Fibroblast of lung (primary cell): ENCODE measurements around the gene PMCH. TPM values are rescaled to one million over a fixed set of nuclear protein-coding genes. Genes with fewer than 3 reads are reported as not detected.
"Not testable (repeated sequence)": the region's sequence is repeated elsewhere in the genome, so short reads cannot be mapped to it uniquely, and the experiment has no call there.

Source experiments
- DNase-seq, 2 donors: peaks; one replicate each; pipeline versions ENCODE4 v3.0.0 to v3.0.0-alpha.2; 2010; ENCODE audit warnings: low read depth in 2 of 2
- H2AFZ ChIP-seq: 2 replicates; pipeline ENCODE4 v1.5.1; 2012; ENCODE audit warnings: low read length, control low read depth, inconsistent platforms
- H3K27ac ChIP-seq: 2 replicates; pipeline ENCODE4 v1.5.1; 2011; ENCODE audit warnings: low read length, control low read depth; ENCODE audit not compliant: insufficient read depth
- H3K27me3 ChIP-seq: 2 replicates; pipeline ENCODE4 v1.5.1; 2011; ENCODE audit warnings: mild to moderate bottlenecking, low read length; ENCODE audit not compliant: control insufficient read depth, insufficient read depth
- H3K36me3 ChIP-seq: 2 replicates; pipeline ENCODE4 v1.5.1; 2011; ENCODE audit warnings: low read length; ENCODE audit not compliant: control insufficient read depth, insufficient read depth
- H3K4me1 ChIP-seq: 2 replicates; pipeline ENCODE4 v1.5.1; 2011; ENCODE audit warnings: low read length; ENCODE audit not compliant: control insufficient read depth, insufficient read depth; ENCODE audit errors: extremely low read depth
- H3K4me2 ChIP-seq: 2 replicates; pipeline ENCODE4 v1.5.1; 2011; ENCODE audit warnings: low read length, control low read depth; ENCODE audit not compliant: insufficient read depth; ENCODE audit errors: extremely low read depth
- H3K4me3 ChIP-seq, 4 experiments: fragments of 200-600 bp in 1 of 4; sonication (generic) in 1 of 4; replicated peaks in 1 of 4; 2 replicates each; pipeline ENCODE4 v1.5.1; 2011 to 2016; ENCODE audit warnings: low read length in 4 of 4, low read depth in 3 of 4, mild to moderate bottlenecking in 3 of 4, control low read depth in 2 of 4, inconsistent platforms in 1 of 4, mixed read lengths in 1 of 4; ENCODE audit not compliant: insufficient read depth in 1 of 4; ENCODE audit errors: control extremely low read depth in 1 of 4
- H3K79me2 ChIP-seq: 2 replicates; pipeline ENCODE4 v1.5.1; 2012; ENCODE audit warnings: mild to moderate bottlenecking, low read length, inconsistent platforms; ENCODE audit not compliant: control insufficient read depth, insufficient read depth
- H3K9ac ChIP-seq: 2 replicates; pipeline ENCODE4 v1.5.1; 2011; ENCODE audit warnings: mild to moderate bottlenecking, low read length, control low read depth; ENCODE audit not compliant: insufficient read depth
- H3K9me3 ChIP-seq: 2 replicates; pipeline ENCODE4 v1.5.1; 2012; ENCODE audit warnings: low read depth, low read length; ENCODE audit not compliant: control insufficient read depth, insufficient read depth
- H4K20me1 ChIP-seq: 2 replicates; pipeline ENCODE4 v1.5.1; 2011; ENCODE audit warnings: low read length; ENCODE audit not compliant: control insufficient read depth, insufficient read depth; ENCODE audit errors: extremely low read depth
- EZH2 ChIP-seq: IDR thresholded peaks from 2 replicates; pipeline ENCODE4 v1.5.1; 2012; ENCODE audit warnings: low read length, control low read depth, mild to moderate bottlenecking; ENCODE audit errors: missing control alignments
- polyA plus RNA-seq, 2 donors: library from polyadenylated mRNA; depleted of rRNA in 1 of 2; stranded (reverse) in 1 of 2; unstranded in 1 of 2; fragments of >200 nt; gene quantifications; 2 replicates each; pipeline ENCODE4 v1.2.1, GENCODE V29; 2011 to 2012; ENCODE audit warnings: missing spikeins in 1 of 2
- total RNA-seq: library from RNA; depleted of rRNA; stranded (reverse); fragments of >200 nt; gene quantifications from 2 replicates; pipeline ENCODE4 v1.2.1, GENCODE V29; 2014
- TF ChIP-seq, protein P1 (sequence below), 2 donors: IDR thresholded peaks in 1 of 2; conservative IDR thresholded peaks in 1 of 2; 1 replicate in 1 of 2; 2 replicates in 1 of 2; pipeline ENCODE4 v1.5.1; 2011 to 2012; ENCODE audit warnings: low read length in 2 of 2, control low read depth in 1 of 2, inconsistent platforms in 1 of 2, low read depth in 1 of 2, mild to moderate bottlenecking in 1 of 2

PMCH gene
- total and polyA plus RNA-seq, 2 donors (not counting 1 experiment from before 2014, with no cell fraction given) = not detected

DNA sequence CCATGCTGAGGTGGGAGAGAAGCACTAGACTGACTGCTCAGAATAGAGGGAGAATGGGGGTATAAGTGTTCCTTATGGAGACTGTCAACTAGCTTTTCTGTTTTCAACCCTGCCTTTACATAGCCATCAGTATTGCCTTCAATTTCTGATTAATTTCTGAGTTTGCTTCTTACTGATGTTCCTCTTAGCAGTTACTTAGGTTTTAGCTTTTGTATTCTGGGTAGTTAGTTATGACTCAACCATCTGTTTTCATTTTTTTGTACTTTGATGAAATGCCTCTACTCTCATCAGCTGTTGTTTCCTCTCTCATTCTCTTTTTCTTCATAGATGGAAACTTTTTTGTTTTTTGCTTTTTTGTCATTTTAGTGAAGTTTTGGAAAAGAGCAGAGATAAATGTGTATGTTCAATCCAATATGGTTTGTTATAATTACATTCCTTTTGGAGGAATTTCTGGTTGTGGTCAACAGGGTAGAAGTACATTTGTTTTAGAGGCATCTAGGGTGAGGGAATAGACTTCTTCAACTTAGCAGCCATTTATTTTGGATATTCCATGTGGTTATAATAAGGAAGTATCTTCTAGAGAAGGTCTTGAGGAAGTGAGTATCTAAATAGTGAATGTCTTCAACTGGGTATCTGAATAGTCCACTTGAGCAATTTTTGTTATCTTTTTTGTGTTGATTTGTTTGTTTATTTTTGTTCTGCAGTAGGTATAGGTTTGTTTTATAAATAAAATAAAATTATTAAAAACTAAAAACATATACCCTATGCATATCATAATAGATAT, 29.6 kb downstream of the PMCH start:
- Histone ChIP-seq H3K27ac (no peak overlapping the region), H3K4me3 (no peak overlapping the region), H2AFZ (no peak overlapping the region), H3K79me2 (no peaks in the 10 kb centered on the region), H3K9ac (no peak overlapping the region), H3K4me1 (no peaks in the 10 kb centered on the region), H4K20me1 (no peaks in the 10 kb centered on the region), H3K27me3 (no peaks in the 10 kb centered on the region), H3K36me3 (no peaks in the 10 kb centered on the region), H3K9me3 (no peaks in the 10 kb centered on the region), H3K4me2 (no peak overlapping the region)
- peak; percentile 6 to 9 for DNase-seq
- TF ChIP-seq, protein P1, sequence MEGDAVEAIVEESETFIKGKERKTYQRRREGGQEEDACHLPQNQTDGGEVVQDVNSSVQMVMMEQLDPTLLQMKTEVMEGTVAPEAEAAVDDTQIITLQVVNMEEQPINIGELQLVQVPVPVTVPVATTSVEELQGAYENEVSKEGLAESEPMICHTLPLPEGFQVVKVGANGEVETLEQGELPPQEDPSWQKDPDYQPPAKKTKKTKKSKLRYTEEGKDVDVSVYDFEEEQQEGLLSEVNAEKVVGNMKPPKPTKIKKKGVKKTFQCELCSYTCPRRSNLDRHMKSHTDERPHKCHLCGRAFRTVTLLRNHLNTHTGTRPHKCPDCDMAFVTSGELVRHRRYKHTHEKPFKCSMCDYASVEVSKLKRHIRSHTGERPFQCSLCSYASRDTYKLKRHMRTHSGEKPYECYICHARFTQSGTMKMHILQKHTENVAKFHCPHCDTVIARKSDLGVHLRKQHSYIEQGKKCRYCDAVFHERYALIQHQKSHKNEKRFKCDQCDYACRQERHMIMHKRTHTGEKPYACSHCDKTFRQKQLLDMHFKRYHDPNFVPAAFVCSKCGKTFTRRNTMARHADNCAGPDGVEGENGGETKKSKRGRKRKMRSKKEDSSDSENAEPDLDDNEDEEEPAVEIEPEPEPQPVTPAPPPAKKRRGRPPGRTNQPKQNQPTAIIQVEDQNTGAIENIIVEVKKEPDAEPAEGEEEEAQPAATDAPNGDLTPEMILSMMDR (conservative IDR thresholded peaks at IDR 0.05 in 1 of 2, IDR thresholded peaks at IDR 0.05 in 1 of 2; ENCODE audit: low read depth in 1 of 2, low read length in 2 of 2) = no peak
- no peak for TF ChIP-seq EZH2

DNA sequence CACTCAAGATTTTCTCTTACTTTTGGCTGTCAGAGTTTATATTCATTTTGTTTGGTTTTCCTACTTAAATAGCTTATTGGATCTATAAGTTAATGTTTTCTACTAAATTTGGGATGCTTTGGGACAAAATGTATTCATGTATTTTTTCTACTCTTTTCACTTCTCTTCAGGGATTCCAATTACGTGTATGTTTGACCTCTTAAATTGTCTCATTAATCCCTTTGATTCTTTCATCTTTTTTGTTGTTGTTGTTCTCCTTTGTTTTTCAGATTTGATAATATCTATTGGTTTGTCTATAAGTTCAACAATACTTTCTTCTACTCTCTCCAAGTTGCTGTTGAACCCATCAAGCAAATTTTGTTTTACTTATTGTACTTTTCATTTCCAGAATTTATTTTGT, 34.2 kb downstream of the PMCH start:
- H3K4me3 ChIP-seq = no peak overlapping the region
- H3K27me3 ChIP-seq = no peaks in the 10 kb centered on the region
- no peak for DNase-seq
- no peak overlapping the region for H3K27ac ChIP-seq
- no peak overlapping the region for H3K9ac ChIP-seq
- no peaks in the 10 kb centered on the region for H3K36me3 ChIP-seq
- H3K4me1 ChIP-seq = no peaks in the 10 kb centered on the region
- no peaks in the 10 kb centered on the region for H3K79me2 ChIP-seq
- H2AFZ ChIP-seq = no peak overlapping the region
- TF ChIP-seq EZH2 = no peak
- TF ChIP-seq, protein P1 (conservative IDR thresholded peaks at IDR 0.05 in 1 of 2, IDR thresholded peaks at IDR 0.05 in 1 of 2; ENCODE audit: low read depth in 1 of 2, low read length in 2 of 2) = no peak
- H4K20me1 ChIP-seq = no peaks in the 10 kb centered on the region
- no peak overlapping the region for H3K4me2 ChIP-seq
- H3K9me3 ChIP-seq = no peaks in the 10 kb centered on the region

DNA sequence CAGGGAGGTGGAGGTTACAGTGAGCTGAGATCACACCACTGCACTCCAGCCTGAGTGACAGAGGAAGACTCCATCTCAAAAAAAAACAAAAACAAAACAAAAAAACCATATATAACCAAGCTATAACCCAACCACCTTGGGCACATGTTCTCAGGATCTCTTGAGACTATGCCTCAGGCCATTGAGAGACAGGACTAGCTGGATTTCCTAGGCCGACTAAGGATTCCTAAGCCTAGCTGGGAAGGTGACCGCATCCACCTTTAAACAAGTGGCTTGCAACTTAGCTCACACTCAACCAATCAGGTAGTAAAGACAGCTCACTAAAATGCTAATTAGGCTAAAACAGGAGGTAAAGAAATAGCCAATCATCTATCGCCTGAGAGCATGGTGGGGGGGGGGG, 42.4 kb downstream of the PMCH start:
- H3K9ac ChIP-seq, H2AFZ ChIP-seq, H3K9me3 ChIP-seq, H3K79me2 ChIP-seq, H3K4me1 ChIP-seq, H3K4me3 ChIP-seq, H3K4me2 ChIP-seq, H4K20me1 ChIP-seq, H3K27ac ChIP-seq, DNase-seq, H3K36me3 ChIP-seq, H3K27me3 ChIP-seq: not testable (repeated sequence)

DNA sequence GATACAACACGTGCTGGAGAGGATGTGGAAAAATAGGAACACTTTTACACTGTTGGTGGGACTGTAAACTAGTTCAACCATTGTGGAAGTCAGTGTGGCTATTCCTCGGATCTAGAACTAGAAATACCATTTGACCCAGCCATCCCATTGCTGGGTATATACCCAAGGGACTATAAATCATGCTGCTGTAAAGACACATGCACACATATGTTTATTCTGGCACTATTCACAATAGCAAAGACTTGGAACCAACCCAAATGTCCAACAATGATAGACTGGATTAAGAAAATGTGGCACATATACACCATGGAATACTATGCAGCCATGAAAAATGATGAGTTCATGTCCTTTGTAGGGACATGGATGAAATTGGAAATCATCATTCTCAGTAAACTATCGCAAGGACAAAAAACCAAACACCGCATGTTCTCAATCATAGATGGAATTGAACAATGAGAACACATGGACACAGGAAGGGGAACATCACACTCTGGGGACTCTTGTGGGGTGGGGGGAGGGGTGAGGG, 50.5 kb downstream of the PMCH start:
- not testable (repeated sequence) for H3K9me3 ChIP-seq, H3K27ac ChIP-seq, H4K20me1 ChIP-seq, H3K9ac ChIP-seq, H3K4me1 ChIP-seq, H3K79me2 ChIP-seq, H3K36me3 ChIP-seq, H3K4me2 ChIP-seq, H3K4me3 ChIP-seq, DNase-seq, H3K27me3 ChIP-seq, H2AFZ ChIP-seq
